HEK293T (cell line): ENCODE results near the gene STAG1.

Experiments used
- CTCF ChIA-PET: fragments of 350-600 bp; formaldehyde crosslinking; extraction: SDS; loops from one replicate; lab custom pipeline; 2021; ENCODE audit warnings: antibody characterized with exemption, inconsistent platforms; lab: Yijun Ruan, JAX
- POLR2A ChIA-PET: fragments of 350-600 bp; formaldehyde crosslinking; extraction: SDS; loops from one replicate; lab custom pipeline; 2020; ENCODE audit warnings: antibody characterized with exemption, inconsistent platforms; lab: Yijun Ruan, JAX
- DNase-seq: peaks from one replicate; pipeline ENCODE4 v3.0.0; 2012; ENCODE audit warnings: mixed read lengths; ENCODE audit errors: extremely low spot score
- ARNT ChIP-seq: fragments of 450-650 bp; IDR thresholded peaks from 2 replicates; pipeline ENCODE4 v1.6.1; 2017; ENCODE audit warnings: mild to moderate bottlenecking
- BHLHE40 ChIP-seq: fragments of 450-650 bp; IDR thresholded peaks from 2 replicates; pipeline ENCODE4 v1.6.1; 2016; ENCODE audit warnings: mild to moderate bottlenecking, moderate library complexity, borderline replicate concordance
- CTBP1 ChIP-seq: fragments of 450-650 bp; IDR thresholded peaks from 2 replicates; pipeline ENCODE4 v1.6.1; 2016; ENCODE audit warnings: borderline replicate concordance
- ELF4 ChIP-seq: fragments of 450-650 bp; IDR thresholded peaks from 2 replicates; pipeline ENCODE4 v1.6.1; 2017; ENCODE audit warnings: antibody characterized with exemption
- FOXA1 ChIP-seq: fragments of 450-650 bp; IDR thresholded peaks from 2 replicates; pipeline ENCODE4 v1.6.1; 2016; ENCODE audit warnings: mild to moderate bottlenecking
- FOXK2 ChIP-seq: fragments of 450-650 bp; IDR thresholded peaks from 2 replicates; pipeline ENCODE4 v1.6.1; 2016; ENCODE audit warnings: mild to moderate bottlenecking
- FOXM1 ChIP-seq: fragments of 450-650 bp; IDR thresholded peaks from 2 replicates; pipeline ENCODE4 v1.6.1; 2017; ENCODE audit warnings: mild to moderate bottlenecking, borderline replicate concordance
- HDGF ChIP-seq: fragments of 450-650 bp; IDR thresholded peaks from 2 replicates; pipeline ENCODE4 v1.6.1; 2017; ENCODE audit warnings: antibody characterized with exemption, borderline replicate concordance
- L3MBTL2 ChIP-seq: fragments of 450-650 bp; conservative IDR thresholded peaks from 2 replicates; pipeline ENCODE4 v1.6.1; 2016; ENCODE audit warnings: mild to moderate bottlenecking
- LEF1 ChIP-seq: fragments of 450-650 bp; IDR thresholded peaks from 2 replicates; pipeline ENCODE4 v1.6.1; 2017; ENCODE audit warnings: mild to moderate bottlenecking, borderline replicate concordance
- NFRKB ChIP-seq: fragments of 450-650 bp; IDR thresholded peaks from 2 replicates; pipeline ENCODE4 v1.6.1; 2016; ENCODE audit warnings: mild to moderate bottlenecking, moderate library complexity
- PKNOX1 ChIP-seq: fragments of 450-650 bp; IDR thresholded peaks from 2 replicates; pipeline ENCODE4 v1.6.1; 2016
- SP1 ChIP-seq: fragments of 450-650 bp; IDR thresholded peaks from 2 replicates; pipeline ENCODE4 v1.6.1; 2017
- SUZ12 ChIP-seq: fragments of 450-650 bp; IDR thresholded peaks from 2 replicates; pipeline ENCODE4 v1.6.1; 2016; ENCODE audit warnings: mild to moderate bottlenecking
- TARDBP ChIP-seq: fragments of 450-650 bp; IDR thresholded peaks from 2 replicates; pipeline ENCODE4 v1.6.1; 2016
- ZNF384 ChIP-seq: fragments of 450-650 bp; IDR thresholded peaks from 2 replicates; pipeline ENCODE4 v1.6.1; 2016

Gene STAG1

GRCh38 chr3:136409549-136409948, 342.6 kb downstream of the STAG1 start:
- POLR2A ChIA-PET: no interaction called here

GRCh38 chr3:136404056-136404455, 348.1 kb downstream of the STAG1 start:
- CTCF ChIA-PET: interaction anchor here (1.5 kb wide), 1 partner anchor 12 kb away, joined by 5 read pairs; no protein-coding TSS in a partner anchor
- POLR2A ChIA-PET: interaction anchor here (1.4 kb wide), 1 partner anchor 348 kb away, joined by 3 read pairs; the partner anchor contains the start of gene STAG1
- DNase-seq: no peak
- TF ChIP-seq ZNF384 (no peak), SUZ12 (no peak), TARDBP (no peak), LEF1 (no peak), SP1 (no peak), HDGF (no peak), CTBP1 (no peak), FOXK2 (no peak), FOXA1 (no peak), NFRKB (no peak), L3MBTL2 (no peak)

More at GRCh38 chr3:136409549-136409948, 342.6 kb downstream of the STAG1 start:
- CTCF ChIA-PET: interaction anchor here (0.6 kb wide), 1 partner anchor 338 kb away, joined by 3 read pairs; no protein-coding TSS in a partner anchor
- TF ChIP-seq BHLHE40 (no peak), ZNF384 (no peak), FOXK2 (no peak), ARNT (no peak), LEF1 (no peak), HDGF (no peak), FOXA1 (no peak), ELF4 (no peak)
- no peak for DNase-seq

GRCh38 chr3:136396916-136397315, 355.3 kb downstream of the STAG1 start:
- TF ChIP-seq ELF4: no peak
- TF ChIP-seq FOXK2: no peak
- no peak for TF ChIP-seq L3MBTL2
- TF ChIP-seq NFRKB: no peak
- TF ChIP-seq FOXM1: no peak
- no peak for TF ChIP-seq SUZ12
- TF ChIP-seq PKNOX1: no peak
- no peak for TF ChIP-seq BHLHE40
- TF ChIP-seq FOXA1: no peak
- no peak for TF ChIP-seq TARDBP
- no peak for TF ChIP-seq HDGF
- no peak for TF ChIP-seq ARNT
- no peak for TF ChIP-seq SP1
- no peak for TF ChIP-seq ZNF384
- DNase-seq: no peak
- ChIA-PET CTCF (no interaction called here), POLR2A (interaction anchor here (1.2 kb wide), 1 partner anchor 356 kb away, joined by 5 read pairs; the partner anchor contains the start of gene STAG1)

GRCh38 chr3:136390574-136390973, 361.6 kb downstream of the STAG1 start:
- DNase-seq: no peak
- CTCF ChIA-PET: interaction anchor here (1.1 to 2.8 kb wide), 3 partner anchors 9 to 621 kb away, joined by 3 to 27 read pairs (median 4); partner anchors contain the start of gene STAG1
- POLR2A ChIA-PET: interaction anchor here (2.4 kb wide), 1 partner anchor 362 kb away, joined by 17 read pairs; the partner anchor contains the start of gene STAG1
- TF ChIP-seq PKNOX1: no peak
- no peak for TF ChIP-seq FOXK2
- TF ChIP-seq HDGF: no peak
- TF ChIP-seq FOXA1: no peak
- TF ChIP-seq ZNF384: no peak
- TF ChIP-seq BHLHE40: no peak
- TF ChIP-seq SUZ12: no peak
- TF ChIP-seq ELF4: no peak
- TF ChIP-seq TARDBP: no peak
- no peak for TF ChIP-seq FOXM1
- no peak for TF ChIP-seq NFRKB
- no peak for TF ChIP-seq CTBP1
- TF ChIP-seq L3MBTL2: no peak

- CTCF ChIA-PET: interaction anchor here (0.6 to 1.9 kb wide), 2 partner anchors 19 to 365 kb away, joined by 3 to 4 read pairs; partner anchors contain the start of gene STAG1
- no peak for TF ChIP-seq NFRKB
- no peak for TF ChIP-seq SUZ12
- TF ChIP-seq BHLHE40: no peak
- no peak for DNase-seq
- POLR2A ChIA-PET: no interaction called here
These were observed 365.1 kb downstream of the STAG1 start for GRCh38 chr3:136387031-136387430.

GRCh38 chr3:136385457-136385856, 366.7 kb downstream of the STAG1 start:
- TF ChIP-seq NFRKB (no peak), SUZ12 (no peak), CTBP1 (no peak), ARNT (no peak), SP1 (no peak), FOXA1 (no peak), TARDBP (no peak), LEF1 (no peak), BHLHE40 (no peak), FOXK2 (no peak), PKNOX1 (no peak), ZNF384 (no peak), HDGF (no peak), L3MBTL2 (no peak), FOXM1 (no peak), ELF4 (no peak)
- CTCF ChIA-PET: interaction anchor here (1.5 kb wide), 1 partner anchor 367 kb away, joined by 3 read pairs; the partner anchor contains the start of gene STAG1
- POLR2A ChIA-PET: no interaction called here
- no peak for DNase-seq
